Suppressor macrophage treated with lipopolysaccharide for 1 hour (primary cell): ENCODE results near the gene NFKBIE.

Experiments
- DNase-seq, 3 donors: peaks; one replicate each; pipeline ENCODE4 v3.0.0-alpha.2; 2020 to 2022

NFKBIE gene

GRCh38 chr6:44272529-44272928 lies 7.2 kb upstream of the NFKBIE start:
- DNase-seq = no peak

- DNase-seq = no peak
Observed at GRCh38 chr6:44271914-44272313, 6.6 kb upstream of the NFKBIE start.

GRCh38 chr6:44271406-44271723 lies 6.0 kb upstream of the NFKBIE start:
- no peak for DNase-seq

GRCh38 chr6:44270526-44271405 lies 5.4 kb upstream of the NFKBIE start:
- DNase-seq = no peak

GRCh38 chr6:44269921-44270525 lies 4.7 kb upstream of the NFKBIE start, which contains the start of gene TMEM151B:
Gene TMEM151B (plus strand): TSS chr6:44270450. CDS start chr6:44270743, 293 bp downstream.
- DNase-seq = no peak

- peak; percentile 58 to 81 (median 66) for DNase-seq
Observed at GRCh38 chr6:44269178-44269920, 4.0 kb upstream of the NFKBIE start.

- peak in 2 of 3 donors; percentile 54 to 55 for DNase-seq
Observed at GRCh38 chr6:44268095-44268628, 2.8 kb upstream of the NFKBIE start.

GRCh38 chr6:44267252-44267651 lies 1.9 kb upstream of the NFKBIE start:
- DNase-seq = no peak

GRCh38 chr6:44266347-44266746 lies 996 bp upstream of the NFKBIE start:
- DNase-seq = no peak

GRCh38 chr6:44265722-44266233 lies 427 bp upstream of the NFKBIE start:
- DNase-seq = no peak

GRCh38 chr6:44264154-44265006 lies 971 bp downstream of the NFKBIE start:
- peak; percentile 81 to 87 (median 86) for DNase-seq

- DNase-seq = peak; percentile 74 to 86 (median 77)
Observed at GRCh38 chr6:44263354-44264100, 1.8 kb downstream of the NFKBIE start.

GRCh38 chr6:44262467-44263353 lies 2.6 kb downstream of the NFKBIE start:
- DNase-seq = peak in 2 of 3 donors; percentile 57 to 69

- no peak for DNase-seq
Observed at GRCh38 chr6:44261581-44261980, 3.8 kb downstream of the NFKBIE start.

- no peak for DNase-seq
Observed at GRCh38 chr6:44260451-44261297, 4.7 kb downstream of the NFKBIE start.

GRCh38 chr6:44260011-44260410 lies 5.3 kb downstream of the NFKBIE start:
- DNase-seq = no peak

GRCh38 chr6:44258921-44259320 lies 6.4 kb downstream of the NFKBIE start:
- no peak for DNase-seq

GRCh38 chr6:44258325-44258863 lies 7.0 kb downstream of the NFKBIE start:
- DNase-seq = no peak

- DNase-seq = peak; percentile 84 to 90 (median 89)
Observed at GRCh38 chr6:44257753-44258324, 7.5 kb downstream of the NFKBIE start.
